IPS DF 4.7 (cell line): ENCODE data around the gene FOXD1.
"Not testable (repeated sequence)": the region's sequence is repeated elsewhere in the genome, so short reads cannot be mapped to it uniquely, and the experiment has no call there.

Experiments
- DNase-seq: peaks from one replicate; pipeline ENCODE4 v3.0.0-alpha.2; 2013; ENCODE audit warnings: low spot score; ENCODE audit errors: extremely low read depth

FOXD1 gene

GRCh38 chr5:73448463-73449136, at the start of gene FOXD1:
Gene FOXD1 (minus strand): TSS chr5:73448777. CDS start chr5:73448362, 415 bp downstream.
- no peak for DNase-seq

DNA sequence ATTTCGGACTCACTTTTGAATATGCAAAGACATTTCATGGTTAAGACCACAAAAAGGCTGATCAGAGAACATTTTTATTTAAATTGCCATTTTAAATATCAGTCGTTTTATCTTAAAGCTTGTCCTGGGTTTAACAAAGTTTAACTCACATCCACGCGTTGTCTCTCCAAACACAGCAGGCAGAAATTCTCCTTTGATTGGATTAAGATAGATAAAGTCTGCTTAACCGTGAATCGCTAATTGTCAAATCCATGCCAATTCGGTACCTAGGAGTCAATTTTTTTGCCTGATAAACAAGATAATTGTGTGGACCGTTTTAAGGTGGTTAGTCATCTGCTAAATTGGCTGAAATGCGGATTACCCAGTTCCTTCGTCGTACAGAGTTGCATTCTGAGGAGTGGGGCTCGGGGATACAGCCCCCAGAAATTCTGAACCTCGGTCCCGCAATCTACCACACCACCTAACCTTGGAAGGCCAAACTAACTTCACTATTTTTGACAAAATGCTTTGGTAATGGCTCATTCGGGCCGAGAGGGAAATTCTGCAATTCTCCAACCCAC, 49.0 kb upstream of the FOXD1 start:
- no peak for DNase-seq

DNA sequence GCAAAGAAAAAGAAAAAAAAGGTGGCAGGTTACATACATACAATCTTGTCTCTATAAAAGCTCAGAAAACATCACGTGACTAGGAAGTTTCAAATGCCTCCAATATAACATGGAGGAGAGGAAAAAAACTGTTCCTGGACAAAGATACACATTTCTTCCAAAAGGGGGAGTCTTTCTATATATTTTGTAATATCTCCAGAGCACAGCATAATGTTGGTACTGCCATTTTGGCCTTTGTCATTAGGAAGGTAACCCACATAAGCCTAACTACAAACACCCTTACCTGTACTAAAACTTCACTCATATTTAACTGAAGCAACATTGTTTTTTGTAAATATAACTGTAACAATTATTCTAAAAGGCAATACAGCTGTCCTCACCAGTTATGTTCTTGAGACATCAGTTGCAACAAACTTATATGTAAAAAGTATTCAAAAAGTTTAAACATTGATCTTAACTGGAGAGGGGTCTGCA, 48.4 kb upstream of the FOXD1 start:
- DNase-seq: no peak

DNA sequence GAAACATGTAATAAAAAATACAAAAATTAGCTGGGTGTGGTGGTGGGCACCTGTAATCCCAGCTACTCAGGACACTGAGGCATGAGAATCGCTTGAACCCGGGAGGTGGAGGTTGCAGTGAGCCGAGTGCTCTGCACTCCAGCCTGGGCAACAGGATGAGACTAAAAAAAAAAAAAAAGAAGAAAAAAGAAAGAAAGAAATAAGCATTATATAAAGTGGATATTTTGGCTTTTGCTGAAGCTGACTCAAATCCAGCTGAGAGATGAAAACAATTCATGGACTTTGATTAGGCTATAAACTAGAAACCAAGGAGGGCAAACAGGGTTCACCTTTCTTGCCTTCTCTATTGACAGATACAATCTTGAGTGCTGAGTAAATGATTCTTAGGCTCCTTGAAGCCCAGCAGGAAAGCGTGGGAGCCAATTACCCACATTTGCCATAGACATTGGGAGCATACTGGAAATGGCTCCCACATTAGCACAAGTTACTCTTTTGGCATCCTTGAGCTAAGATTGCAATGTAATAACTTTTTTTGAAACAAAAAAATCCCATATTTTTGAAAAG, 47.3 kb upstream of the FOXD1 start:
- DNase-seq: no peak

GRCh38 chr5:73494721-73495120, 46.1 kb upstream of the FOXD1 start:
- DNase-seq: no peak

DNA sequence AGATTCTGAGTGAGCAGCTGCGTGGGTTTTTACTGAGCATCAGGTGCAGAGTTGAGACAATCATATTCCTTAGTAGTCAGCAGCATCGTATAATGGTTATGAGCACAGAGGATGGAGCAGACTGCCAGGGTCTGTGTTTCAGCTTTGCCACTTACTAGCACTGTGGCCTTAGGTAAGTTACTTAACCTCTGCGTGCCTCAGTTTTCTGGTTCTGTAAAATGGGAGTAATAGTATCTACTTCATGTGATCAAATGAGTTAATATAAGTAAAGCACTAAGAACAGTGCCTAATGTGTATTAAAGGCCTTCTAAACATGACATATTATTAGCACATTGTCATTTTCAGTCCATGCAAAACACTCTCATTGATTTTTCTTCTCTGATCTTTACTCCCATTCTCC, 44.8 kb upstream of the FOXD1 start:
- no peak for DNase-seq

GRCh38 chr5:73491155-73491554, 42.6 kb upstream of the FOXD1 start:
- no peak for DNase-seq

- no peak for DNase-seq
Observed at GRCh38 chr5:73490088-73490487, 41.5 kb upstream of the FOXD1 start.

- DNase-seq: no peak
Observed at GRCh38 chr5:73488806-73489205, 40.2 kb upstream of the FOXD1 start.

DNA sequence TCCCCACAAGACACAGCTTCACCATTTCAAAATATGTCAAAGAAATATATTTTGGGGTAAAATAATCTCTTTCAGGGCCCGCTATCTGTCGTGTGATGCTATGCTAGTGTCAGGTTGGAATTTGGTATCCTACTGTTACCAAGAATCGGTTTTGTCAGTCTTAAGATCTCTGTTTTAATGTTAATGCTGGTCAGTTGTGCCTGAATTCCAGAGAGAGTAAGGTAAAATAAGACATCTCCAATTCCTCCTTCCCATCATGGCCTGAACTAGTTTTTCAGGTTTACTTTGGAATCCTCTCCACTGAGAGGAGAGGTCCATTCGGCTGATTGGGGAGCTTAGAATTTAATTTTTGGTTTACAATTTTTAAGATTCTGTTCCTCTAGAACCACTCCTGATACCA, 39.2 kb upstream of the FOXD1 start:
- DNase-seq: no peak

DNA sequence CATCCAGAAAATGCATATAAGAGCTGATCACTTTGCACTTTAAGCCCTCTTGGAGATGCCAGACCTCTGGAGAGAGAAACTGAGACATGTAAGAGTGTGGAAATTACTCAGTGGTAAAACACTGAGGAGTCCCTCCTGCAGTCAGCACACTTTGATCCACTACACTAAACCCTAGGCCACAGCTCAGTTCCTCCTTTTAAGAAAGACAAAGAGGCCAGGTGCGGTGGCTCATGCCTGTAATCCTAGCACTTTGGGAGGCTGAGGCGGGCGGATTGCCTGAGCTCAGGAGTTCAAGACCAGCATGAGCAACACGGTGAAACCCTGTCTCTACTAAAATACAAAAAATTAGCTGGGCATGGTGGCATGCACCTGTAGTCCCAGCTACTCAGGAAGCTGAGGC, 38.7 kb upstream of the FOXD1 start:
- not testable (repeated sequence) for DNase-seq

DNA sequence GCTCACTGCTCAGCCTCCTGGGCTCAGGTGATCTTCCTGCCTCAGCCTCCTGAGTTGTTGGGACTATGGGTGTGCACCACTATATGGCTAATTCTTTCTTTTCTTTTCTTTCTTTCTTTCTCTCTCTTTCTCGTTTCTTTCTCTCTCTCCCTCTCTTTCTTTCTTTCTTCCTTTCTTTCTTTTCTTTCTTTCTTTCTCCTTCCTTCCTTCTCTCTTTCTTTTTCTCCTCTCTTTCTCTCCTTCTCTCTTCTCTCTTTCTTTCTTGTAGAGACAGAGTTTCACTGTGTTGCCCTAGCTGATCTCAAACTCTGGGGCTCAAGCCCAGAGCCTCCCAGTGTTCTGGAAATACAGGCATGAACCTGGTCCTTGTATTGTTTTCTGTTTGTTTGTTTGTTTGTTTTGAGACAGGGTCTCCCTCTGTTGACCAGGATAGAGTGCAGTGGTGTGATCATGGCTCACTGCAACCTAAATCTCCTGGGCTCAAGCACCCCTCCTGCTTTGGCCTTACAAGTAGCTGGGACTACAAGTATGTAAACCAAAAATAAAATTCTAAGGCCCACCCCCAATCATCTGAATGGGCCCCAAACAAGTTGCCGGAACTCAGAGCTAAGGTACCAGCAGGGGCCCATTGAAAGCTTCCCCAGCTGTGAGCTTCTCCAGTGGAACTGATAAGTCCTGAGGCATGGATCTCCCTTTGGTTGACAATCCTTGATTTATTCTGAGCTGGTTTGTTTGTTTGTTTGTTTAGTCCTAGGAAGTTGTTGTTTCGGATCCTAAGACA, 37.7 kb upstream of the FOXD1 start:
- no peak for DNase-seq

GRCh38 chr5:73485715-73486114, 37.1 kb upstream of the FOXD1 start:
- no peak for DNase-seq

GRCh38 chr5:73484511-73484910, 35.9 kb upstream of the FOXD1 start:
- no peak for DNase-seq

- no peak for DNase-seq
Observed at GRCh38 chr5:73483676-73484075, 35.1 kb upstream of the FOXD1 start.

- no peak for DNase-seq
Observed at GRCh38 chr5:73482383-73483136, 34.0 kb upstream of the FOXD1 start.

DNA sequence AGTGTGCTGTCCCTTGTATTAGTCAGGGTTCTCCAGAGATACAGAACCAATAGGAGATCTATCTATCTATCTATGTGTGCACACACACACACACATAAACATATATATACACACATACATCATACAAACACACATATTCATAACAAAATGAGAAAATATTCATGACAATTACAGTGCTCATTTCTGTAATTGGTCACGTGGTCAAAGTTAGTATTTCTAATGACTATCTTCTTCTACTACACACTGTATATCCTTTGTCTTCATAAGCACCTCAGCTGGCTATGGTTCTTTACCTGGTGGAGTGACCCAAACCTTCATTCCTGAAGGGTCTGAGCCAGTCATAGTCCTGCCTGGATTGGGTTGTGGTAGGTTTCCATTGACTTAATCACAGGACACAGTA, 31.9 kb upstream of the FOXD1 start:
- no peak for DNase-seq

DNA sequence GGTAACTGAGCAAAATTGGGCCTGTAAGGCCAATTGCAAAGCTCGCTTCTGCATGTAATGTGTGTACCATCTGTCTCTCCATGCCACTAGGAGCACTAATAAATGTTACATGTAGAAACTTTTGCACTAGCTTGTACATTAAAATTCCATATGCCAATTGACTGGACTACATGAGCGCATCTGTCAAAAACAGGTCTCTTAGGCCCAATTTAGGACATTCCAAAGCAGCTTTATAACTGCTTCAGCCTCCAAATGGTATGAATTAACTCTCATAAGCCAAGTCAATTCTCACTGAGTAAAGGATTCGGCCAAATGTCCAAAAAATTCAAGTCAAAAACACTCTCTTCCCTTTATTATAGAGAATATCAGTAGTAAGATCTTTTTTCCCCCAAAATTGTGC, 23.5 kb upstream of the FOXD1 start:
- no peak for DNase-seq

DNA sequence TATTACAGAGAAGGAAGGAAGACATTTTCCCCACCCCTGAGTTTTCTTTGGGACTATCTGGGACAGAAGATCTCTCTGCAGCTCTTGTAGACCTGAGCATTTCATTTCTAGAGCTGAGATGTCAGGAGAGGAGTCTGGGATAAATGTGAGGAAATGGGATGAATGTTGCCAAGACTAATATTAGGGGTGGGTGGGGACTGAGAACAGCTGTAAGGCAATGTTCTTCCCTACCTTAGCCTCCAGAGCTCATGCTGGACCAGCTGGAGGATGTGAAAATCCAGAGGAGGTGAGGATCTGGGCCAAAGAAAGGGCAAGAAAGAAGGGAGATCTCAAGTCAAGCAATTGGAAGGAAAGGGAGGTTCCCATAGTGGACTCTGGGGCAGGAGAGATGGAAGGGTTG, 23.1 kb upstream of the FOXD1 start:
- DNase-seq: no peak

DNA sequence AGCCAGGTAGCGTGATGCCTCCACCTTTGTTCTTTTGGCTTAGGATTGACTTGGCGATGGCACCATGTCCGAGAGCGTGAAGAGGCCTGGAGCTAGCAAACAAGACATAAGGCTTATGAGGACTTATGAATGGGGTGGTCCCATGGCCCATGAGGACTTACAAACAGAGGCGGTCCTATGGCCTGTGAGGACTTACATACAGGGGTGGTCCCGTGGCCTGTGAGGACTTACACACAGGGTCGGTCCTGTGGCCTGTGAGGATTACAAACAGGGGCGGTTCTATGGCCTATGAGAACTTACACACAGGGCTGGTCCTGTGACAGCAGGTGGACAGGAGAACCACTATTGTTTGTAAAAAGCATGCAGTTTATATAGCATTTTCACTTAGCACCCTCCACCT, 21.3 kb upstream of the FOXD1 start:
- DNase-seq: no peak

DNA sequence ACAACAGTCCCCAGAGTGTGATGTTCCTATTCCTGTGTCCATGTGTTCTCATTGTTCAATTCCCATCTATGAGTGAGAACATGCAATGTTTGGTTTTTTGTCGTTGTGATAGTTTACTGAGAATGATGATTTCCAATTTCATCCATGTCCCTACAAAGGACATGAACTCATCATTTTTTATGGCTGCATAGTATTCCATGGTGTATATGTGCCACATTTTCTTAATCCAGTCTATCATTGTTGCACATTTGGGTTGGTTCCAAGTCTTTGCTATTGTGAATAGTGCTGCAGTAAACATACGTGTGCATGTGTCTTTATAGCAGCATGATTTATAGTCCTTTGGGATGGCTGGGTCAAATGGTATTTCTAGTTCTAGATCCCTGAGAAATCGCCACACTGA, 20.1 kb upstream of the FOXD1 start:
- DNase-seq: not testable (repeated sequence)
